ENCODE data around the gene APOBEC3G.

DNA sequence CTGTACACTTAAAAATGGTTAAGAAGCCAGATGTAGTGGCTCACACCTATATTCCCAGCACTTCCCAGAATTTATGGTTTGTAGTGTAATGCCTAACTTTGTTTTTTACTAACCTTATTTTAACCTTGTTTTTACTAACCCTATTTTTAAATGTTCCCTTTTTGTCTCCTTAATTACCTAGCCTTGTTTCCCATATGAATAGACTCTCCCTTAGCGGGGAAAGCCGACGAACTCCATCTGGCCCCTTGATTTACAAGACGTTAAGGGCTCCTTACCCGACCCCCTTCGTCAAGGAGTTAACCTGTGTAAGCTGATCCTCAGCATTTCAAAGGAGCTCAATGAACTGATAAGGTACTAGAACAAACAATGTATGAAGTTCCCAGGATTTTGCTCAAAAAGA lies 37.0 kb downstream of the APOBEC3G start:
- TF ChIP-seq, protein P1, sequence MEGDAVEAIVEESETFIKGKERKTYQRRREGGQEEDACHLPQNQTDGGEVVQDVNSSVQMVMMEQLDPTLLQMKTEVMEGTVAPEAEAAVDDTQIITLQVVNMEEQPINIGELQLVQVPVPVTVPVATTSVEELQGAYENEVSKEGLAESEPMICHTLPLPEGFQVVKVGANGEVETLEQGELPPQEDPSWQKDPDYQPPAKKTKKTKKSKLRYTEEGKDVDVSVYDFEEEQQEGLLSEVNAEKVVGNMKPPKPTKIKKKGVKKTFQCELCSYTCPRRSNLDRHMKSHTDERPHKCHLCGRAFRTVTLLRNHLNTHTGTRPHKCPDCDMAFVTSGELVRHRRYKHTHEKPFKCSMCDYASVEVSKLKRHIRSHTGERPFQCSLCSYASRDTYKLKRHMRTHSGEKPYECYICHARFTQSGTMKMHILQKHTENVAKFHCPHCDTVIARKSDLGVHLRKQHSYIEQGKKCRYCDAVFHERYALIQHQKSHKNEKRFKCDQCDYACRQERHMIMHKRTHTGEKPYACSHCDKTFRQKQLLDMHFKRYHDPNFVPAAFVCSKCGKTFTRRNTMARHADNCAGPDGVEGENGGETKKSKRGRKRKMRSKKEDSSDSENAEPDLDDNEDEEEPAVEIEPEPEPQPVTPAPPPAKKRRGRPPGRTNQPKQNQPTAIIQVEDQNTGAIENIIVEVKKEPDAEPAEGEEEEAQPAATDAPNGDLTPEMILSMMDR (IDR thresholded peaks at IDR 0.05; ENCODE audit: low read length): no peak
- no peak for TF ChIP-seq EZH2 (IDR thresholded peaks at IDR 0.05; ENCODE audit: borderline replicate concordance, low read length)
